Memory B cell (primary cell): ENCODE measurements around the gene C1orf87.

ENCODE experiments used
- ATAC-seq: fragments of 150-1000 bp; cut with Tn5 transposase; 2 replicates; pipeline ENCODE4 v1.10.0; 2021; ENCODE audit warnings: low read depth, mild to moderate bottlenecking, moderate library complexity
- DNase-seq, 2 donors: peaks; one replicate each; pipeline ENCODE4 v3.0.0; 2022; ENCODE audit warnings: low spot score in 2 of 2
- H3K27ac Mint-ChIP-seq: one replicate; pipeline ENCODE4 v1.8.0; 2022; ENCODE audit warnings: mild to moderate bottlenecking, moderate library complexity, mixed read lengths
- H3K27me3 Mint-ChIP-seq: one replicate; pipeline ENCODE4 v1.8.0; 2022; ENCODE audit warnings: mixed read lengths
- H3K36me3 Mint-ChIP-seq: one replicate; pipeline ENCODE4 v1.8.0; 2022; ENCODE audit warnings: mild to moderate bottlenecking, mixed read lengths
- H3K4me1 Mint-ChIP-seq: one replicate; pipeline ENCODE4 v1.8.0; 2022; ENCODE audit warnings: mixed read lengths
- H3K4me3 Mint-ChIP-seq: one replicate; pipeline ENCODE4 v1.8.0; 2022; ENCODE audit warnings: mild to moderate bottlenecking, moderate library complexity, mixed read lengths
- H3K9me3 Mint-ChIP-seq: one replicate; pipeline ENCODE4 v1.8.0; 2022; ENCODE audit warnings: mixed read lengths

C1orf87 gene

GRCh38 chr1:59997479-59998115, 76.0 kb downstream of the C1orf87 start:
- Mint-ChIP-seq H3K4me1 (no peaks in the 10 kb centered on the region), H3K9me3 (no peaks in the 10 kb centered on the region), H3K36me3 (no peaks in the 10 kb centered on the region), H3K27ac (no peak overlapping the region), H3K4me3 (no peak overlapping the region), H3K27me3 (peaks cover 7% of the 10 kb centered on the region)
- no peak for ATAC-seq
- no peak for DNase-seq

- Mint-ChIP-seq H3K27ac (no peak overlapping the region), H3K9me3 (no peaks in the 10 kb centered on the region), H3K4me3 (no peak overlapping the region), H3K4me1 (no peaks in the 10 kb centered on the region), H3K36me3 (no peaks in the 10 kb centered on the region), H3K27me3 (peaks cover 9% of the 10 kb centered on the region)
- ATAC-seq (no peak), DNase-seq (no peak)
Measured at GRCh38 chr1:59994302-59995198, 79.0 kb downstream of the C1orf87 start.

- Mint-ChIP-seq H3K36me3 (no peaks in the 10 kb centered on the region), H3K27me3 (peaks cover 9% of the 10 kb centered on the region), H3K4me1 (no peaks in the 10 kb centered on the region), H3K27ac (no peak overlapping the region), H3K4me3 (no peak overlapping the region), H3K9me3 (no peaks in the 10 kb centered on the region)
- ATAC-seq: no peak
- DNase-seq: no peak
Measured at GRCh38 chr1:59992040-59992820, 81.3 kb downstream of the C1orf87 start.

- H3K36me3 Mint-ChIP-seq: no peaks in the 10 kb centered on the region
- ATAC-seq (no peak), DNase-seq (no peak)
- no peaks in the 10 kb centered on the region for H3K9me3 Mint-ChIP-seq
- H3K27me3 Mint-ChIP-seq: peaks cover 8% of the 10 kb centered on the region
- H3K4me3 Mint-ChIP-seq: no peak overlapping the region
- no peak overlapping the region for H3K27ac Mint-ChIP-seq
- H3K4me1 Mint-ChIP-seq: no peaks in the 10 kb centered on the region
Measured at GRCh38 chr1:59990470-59990869, 83.1 kb downstream of the C1orf87 start.

GRCh38 chr1:59986516-59987310, 86.9 kb downstream of the C1orf87 start:
- Mint-ChIP-seq H3K27ac (no peak overlapping the region), H3K4me1 (no peaks in the 10 kb centered on the region), H3K27me3 (peaks cover 5% of the 10 kb centered on the region), H3K9me3 (no peaks in the 10 kb centered on the region), H3K36me3 (no peaks in the 10 kb centered on the region), H3K4me3 (no peak overlapping the region)
- ATAC-seq (no peak), DNase-seq (no peak)

- H3K9me3 Mint-ChIP-seq: no peaks in the 10 kb centered on the region
- H3K36me3 Mint-ChIP-seq: no peaks in the 10 kb centered on the region
- no peaks in the 10 kb centered on the region for H3K4me1 Mint-ChIP-seq
- no peak overlapping the region for H3K27ac Mint-ChIP-seq
- no peak overlapping the region for H3K4me3 Mint-ChIP-seq
- peaks cover 5% of the 10 kb centered on the region for H3K27me3 Mint-ChIP-seq
- DNase-seq: no peak
- ATAC-seq: no peak
Measured at GRCh38 chr1:59985911-59986515, 87.6 kb downstream of the C1orf87 start.

- Mint-ChIP-seq H3K27me3 (peaks cover 13% of the 10 kb centered on the region), H3K36me3 (no peaks in the 10 kb centered on the region), H3K27ac (no peak overlapping the region), H3K4me1 (peaks cover 2% of the 10 kb centered on the region), H3K4me3 (no peak overlapping the region), H3K9me3 (no peaks in the 10 kb centered on the region)
- ATAC-seq (no peak), DNase-seq (no peak)
Measured at GRCh38 chr1:59979666-59980065, 93.9 kb downstream of the C1orf87 start.

GRCh38 chr1:59978511-59978910, 95.1 kb downstream of the C1orf87 start:
- no peak for DNase-seq
- peaks cover 16% of the 10 kb centered on the region for H3K27me3 Mint-ChIP-seq
- H3K27ac Mint-ChIP-seq: no peak overlapping the region
- H3K36me3 Mint-ChIP-seq: no peaks in the 10 kb centered on the region
- no peak overlapping the region for H3K4me3 Mint-ChIP-seq
- no peak for ATAC-seq
- no peaks in the 10 kb centered on the region for H3K9me3 Mint-ChIP-seq
- peaks cover 2% of the 10 kb centered on the region for H3K4me1 Mint-ChIP-seq

- no peak overlapping the region for H3K4me3 Mint-ChIP-seq
- H3K4me1 Mint-ChIP-seq: peaks cover 2% of the 10 kb centered on the region
- ATAC-seq (no peak), DNase-seq (no peak)
- H3K27ac Mint-ChIP-seq: no peak overlapping the region
- H3K9me3 Mint-ChIP-seq: no peaks in the 10 kb centered on the region
- no peaks in the 10 kb centered on the region for H3K36me3 Mint-ChIP-seq
- peaks cover 16% of the 10 kb centered on the region for H3K27me3 Mint-ChIP-seq
Measured at GRCh38 chr1:59978026-59978425, 95.5 kb downstream of the C1orf87 start.

- H3K4me1 Mint-ChIP-seq: peaks cover 2% of the 10 kb centered on the region
- H3K9me3 Mint-ChIP-seq: no peaks in the 10 kb centered on the region
- DNase-seq: no peak
- no peaks in the 10 kb centered on the region for H3K36me3 Mint-ChIP-seq
- peaks cover 19% of the 10 kb centered on the region for H3K27me3 Mint-ChIP-seq
- ATAC-seq: no peak
- no peak overlapping the region for H3K27ac Mint-ChIP-seq
- H3K4me3 Mint-ChIP-seq: no peak overlapping the region
Measured at GRCh38 chr1:59977075-59977410, 96.5 kb downstream of the C1orf87 start.

GRCh38 chr1:59976194-59977074, 97.1 kb downstream of the C1orf87 start:
- Mint-ChIP-seq H3K36me3 (no peaks in the 10 kb centered on the region), H3K4me1 (peaks cover 4% of the 10 kb centered on the region), H3K9me3 (no peaks in the 10 kb centered on the region), H3K27ac (no peak overlapping the region), H3K4me3 (no peak overlapping the region), H3K27me3 (peaks cover 19% of the 10 kb centered on the region)
- no peak for ATAC-seq
- peak; percentile 33 to 53 for DNase-seq

- Mint-ChIP-seq H3K27ac (no peak overlapping the region), H3K36me3 (no peaks in the 10 kb centered on the region), H3K9me3 (no peaks in the 10 kb centered on the region), H3K27me3 (peaks cover 21% of the 10 kb centered on the region), H3K4me3 (no peak overlapping the region), H3K4me1 (peaks cover 8% of the 10 kb centered on the region)
- ATAC-seq: no peak
- no peak for DNase-seq
Measured at GRCh38 chr1:59973719-59974118, 99.9 kb downstream of the C1orf87 start.
